Measurements from ENCODE around the gene TMEM242. TPM values are rescaled to one million over a fixed set of nuclear protein-coding genes. Genes with fewer than 3 reads are reported as not detected.

TMEM242 gene
- total RNA-seq, 1 donor from 2014 or later: 12.4 TPM

DNA sequence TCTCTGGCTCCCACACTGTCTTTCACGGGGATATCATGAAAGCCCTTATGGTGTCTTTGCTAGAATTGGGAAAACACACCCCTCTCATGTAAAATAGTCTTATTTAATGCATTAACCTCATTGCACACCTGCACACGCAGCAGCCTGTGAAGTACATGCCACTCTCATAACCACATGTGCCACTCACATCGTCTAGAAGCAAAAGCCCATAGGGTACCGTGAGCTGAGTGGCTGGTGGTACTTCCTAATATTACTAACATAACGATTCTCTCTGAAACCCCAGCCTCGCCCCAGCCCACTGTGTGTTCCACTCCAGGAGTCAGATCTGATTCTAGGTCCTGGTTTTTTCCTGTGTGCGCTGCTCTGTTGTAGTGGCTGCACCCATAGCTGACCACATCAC, 9.5 kb upstream of the TMEM242 start:
- Mint-ChIP-seq H3K4me1 (ENCODE audit: low read depth) (no peaks in the 10 kb centered on the region), H3K9me3 (ENCODE audit: low read depth) (no peaks in the 10 kb centered on the region)

DNA sequence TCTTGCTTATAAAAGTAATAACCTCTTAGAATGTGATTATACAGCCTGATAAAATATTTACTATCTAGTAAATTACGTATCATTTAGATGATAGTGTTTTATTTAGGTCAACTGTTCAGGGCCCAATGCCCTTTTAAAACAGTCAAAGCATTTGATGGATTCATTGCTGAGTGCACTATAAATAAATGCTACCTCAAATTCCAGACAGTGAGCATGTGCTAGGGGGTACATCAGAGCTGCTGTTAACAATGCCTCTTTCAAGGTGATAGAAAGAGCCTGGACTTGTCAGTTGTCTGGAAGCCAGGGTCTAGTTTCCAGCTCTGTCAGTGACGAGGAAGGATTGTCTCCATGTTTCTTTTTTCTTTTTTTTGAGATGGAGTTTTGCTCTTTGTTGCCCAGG, 7.5 kb upstream of the TMEM242 start:
- no peaks in the 10 kb centered on the region for H3K36me3 Mint-ChIP-seq (ENCODE audit: insufficient read depth)
- no peak for DNase-seq (ENCODE audit: low spot score, unreplicated experiment)
- H3K4me1 Mint-ChIP-seq (ENCODE audit: low read depth): no peaks in the 10 kb centered on the region
- peaks cover 60% of the 10 kb centered on the region for H3K27me3 Mint-ChIP-seq
- H3K9me3 Mint-ChIP-seq (ENCODE audit: low read depth): no peaks in the 10 kb centered on the region
- H3K27ac Mint-ChIP-seq: no peak overlapping the region
- TF ChIP-seq, protein P1, sequence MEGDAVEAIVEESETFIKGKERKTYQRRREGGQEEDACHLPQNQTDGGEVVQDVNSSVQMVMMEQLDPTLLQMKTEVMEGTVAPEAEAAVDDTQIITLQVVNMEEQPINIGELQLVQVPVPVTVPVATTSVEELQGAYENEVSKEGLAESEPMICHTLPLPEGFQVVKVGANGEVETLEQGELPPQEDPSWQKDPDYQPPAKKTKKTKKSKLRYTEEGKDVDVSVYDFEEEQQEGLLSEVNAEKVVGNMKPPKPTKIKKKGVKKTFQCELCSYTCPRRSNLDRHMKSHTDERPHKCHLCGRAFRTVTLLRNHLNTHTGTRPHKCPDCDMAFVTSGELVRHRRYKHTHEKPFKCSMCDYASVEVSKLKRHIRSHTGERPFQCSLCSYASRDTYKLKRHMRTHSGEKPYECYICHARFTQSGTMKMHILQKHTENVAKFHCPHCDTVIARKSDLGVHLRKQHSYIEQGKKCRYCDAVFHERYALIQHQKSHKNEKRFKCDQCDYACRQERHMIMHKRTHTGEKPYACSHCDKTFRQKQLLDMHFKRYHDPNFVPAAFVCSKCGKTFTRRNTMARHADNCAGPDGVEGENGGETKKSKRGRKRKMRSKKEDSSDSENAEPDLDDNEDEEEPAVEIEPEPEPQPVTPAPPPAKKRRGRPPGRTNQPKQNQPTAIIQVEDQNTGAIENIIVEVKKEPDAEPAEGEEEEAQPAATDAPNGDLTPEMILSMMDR (IDR thresholded peaks at IDR 0.05; ENCODE audit: unreplicated experiment): no peak
- H3K4me3 Mint-ChIP-seq (ENCODE audit: low read depth): no peak overlapping the region

More for the DNA sequence above, 9.5 kb upstream of the TMEM242 start:
- Mint-ChIP-seq H3K36me3 (ENCODE audit: insufficient read depth) (no peaks in the 10 kb centered on the region), H3K4me3 (ENCODE audit: low read depth) (no peak overlapping the region), H3K27me3 (peaks cover 49% of the 10 kb centered on the region), H3K27ac (no peak overlapping the region)
- TF ChIP-seq, protein P1 (IDR thresholded peaks at IDR 0.05; ENCODE audit: unreplicated experiment): no peak
- DNase-seq (ENCODE audit: low spot score, unreplicated experiment): no peak

DNA sequence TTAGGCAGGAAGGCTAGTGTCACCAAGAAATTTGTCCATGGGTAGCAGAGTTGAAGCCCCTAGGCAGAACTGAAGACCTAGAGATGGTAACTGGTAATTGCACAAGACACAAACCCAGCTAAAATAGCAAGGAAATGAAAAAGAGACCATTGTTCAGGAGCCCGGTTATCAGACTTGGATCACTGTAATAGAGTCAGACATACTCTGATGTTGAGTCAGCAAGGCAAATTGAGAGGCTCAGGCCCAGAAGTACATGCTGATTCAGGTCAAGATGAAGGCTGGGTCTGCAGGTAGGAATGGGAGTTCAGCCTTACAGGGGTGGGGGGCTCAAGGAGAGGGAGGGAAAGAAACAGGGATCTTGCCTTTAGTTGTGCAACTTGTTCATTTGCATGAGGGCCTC, 6.5 kb upstream of the TMEM242 start:
- Mint-ChIP-seq H3K36me3 (ENCODE audit: insufficient read depth) (no peaks in the 10 kb centered on the region), H3K4me1 (ENCODE audit: low read depth) (no peaks in the 10 kb centered on the region), H3K27me3 (peaks cover 65% of the 10 kb centered on the region), H3K9me3 (ENCODE audit: low read depth) (no peaks in the 10 kb centered on the region), H3K27ac (no peak overlapping the region), H3K4me3 (ENCODE audit: low read depth) (no peak overlapping the region)
- DNase-seq (ENCODE audit: low spot score, unreplicated experiment): no peak
- TF ChIP-seq, protein P1 (IDR thresholded peaks at IDR 0.05; ENCODE audit: unreplicated experiment): no peak

DNA sequence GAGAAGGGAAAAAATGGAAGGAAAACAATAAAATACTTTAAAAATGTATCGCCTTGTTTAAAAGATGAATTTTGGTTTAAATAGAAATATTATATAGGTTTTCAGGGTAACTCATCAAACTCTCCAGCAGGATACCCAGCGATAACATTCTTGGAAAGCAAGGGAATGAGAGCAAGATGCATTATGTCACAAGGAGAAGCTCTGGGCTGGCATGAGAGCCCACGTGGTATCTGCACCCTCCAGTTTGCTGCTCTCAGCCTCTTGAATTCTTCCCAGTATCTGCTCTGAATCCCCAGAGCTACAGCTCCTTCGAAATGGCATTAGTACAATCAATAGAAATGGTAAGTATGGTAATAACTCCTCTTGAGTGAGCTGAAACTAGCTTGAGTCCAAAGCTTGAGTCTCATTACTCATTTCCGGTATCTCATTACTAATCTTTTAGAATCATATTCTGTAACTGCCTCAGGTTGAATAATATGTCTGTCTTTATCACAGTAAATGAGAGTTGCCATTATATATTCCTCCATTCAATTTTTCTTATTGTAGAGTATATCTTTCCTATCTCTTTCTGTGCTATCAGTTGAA, 4.9 kb upstream of the TMEM242 start:
- Mint-ChIP-seq H3K9me3 (ENCODE audit: low read depth) (no peaks in the 10 kb centered on the region), H3K4me3 (ENCODE audit: low read depth) (no peak overlapping the region), H3K36me3 (ENCODE audit: insufficient read depth) (no peaks in the 10 kb centered on the region), H3K27me3 (peaks cover 60% of the 10 kb centered on the region), H3K4me1 (ENCODE audit: low read depth) (no peaks in the 10 kb centered on the region), H3K27ac (no peak overlapping the region)
- TF ChIP-seq, protein P1 (IDR thresholded peaks at IDR 0.05; ENCODE audit: unreplicated experiment): no peak
- DNase-seq (ENCODE audit: low spot score, unreplicated experiment): no peak

DNA sequence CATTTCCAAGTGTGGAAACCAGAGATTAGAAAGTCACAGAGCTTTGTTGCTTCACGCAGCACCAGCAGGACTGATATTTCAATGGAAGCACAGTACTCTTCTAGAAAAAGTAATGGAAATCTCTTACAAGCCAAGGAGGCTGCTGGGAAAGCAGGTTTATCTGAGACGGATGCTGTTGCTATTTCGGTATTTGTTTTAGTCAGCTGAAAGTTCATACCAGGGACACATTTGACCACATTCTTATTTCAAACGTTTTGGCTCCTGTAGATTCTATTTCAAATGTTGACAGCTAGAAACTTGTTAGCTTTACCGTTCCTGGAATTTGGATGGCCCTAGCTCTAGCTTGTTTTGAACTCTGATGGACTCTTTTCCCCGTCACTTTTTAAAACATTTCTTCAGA, 3.7 kb upstream of the TMEM242 start:
- no peaks in the 10 kb centered on the region for H3K9me3 Mint-ChIP-seq (ENCODE audit: low read depth)
- peaks cover 50% of the 10 kb centered on the region for H3K27me3 Mint-ChIP-seq
- peaks cover 3% of the 10 kb centered on the region for H3K4me1 Mint-ChIP-seq (ENCODE audit: low read depth)
- no peak overlapping the region for H3K4me3 Mint-ChIP-seq (ENCODE audit: low read depth)
- TF ChIP-seq, protein P1 (IDR thresholded peaks at IDR 0.05; ENCODE audit: unreplicated experiment): no peak
- no peaks in the 10 kb centered on the region for H3K36me3 Mint-ChIP-seq (ENCODE audit: insufficient read depth)
- DNase-seq (ENCODE audit: low spot score, unreplicated experiment): no peak
- H3K27ac Mint-ChIP-seq: no peak overlapping the region

All from progenitor cell of endocrine pancreas (in vitro differentiated cells).